Neural progenitor cell (in vitro differentiated cells): ENCODE data around the gene CDH10. TPM values are rescaled to one million over a fixed set of nuclear protein-coding genes. Genes with fewer than 3 reads are reported as not detected.

Source experiments
- DNase-seq: peaks from one replicate; pipeline ENCODE4 v3.0.0-alpha.2; 2016; ENCODE audit warnings: low spot score
- H2AFZ ChIP-seq: fragments of 200-600 bp; sonication (generic); replicated peaks from 2 replicates; pipeline ENCODE4 v1.6.1; 2016; ENCODE audit warnings: antibody characterized with exemption
- H3F3A ChIP-seq: fragments of 200-600 bp; sonication (generic); 2 replicates; pipeline ENCODE4 v1.6.1; 2016; ENCODE audit warnings: antibody characterized with exemption, low read depth
- H3K27ac ChIP-seq: fragments of 200-600 bp; sonication (generic); 2 replicates; pipeline ENCODE4 v1.5.1; 2016; ENCODE audit warnings: mild to moderate bottlenecking
- H3K27me3 ChIP-seq: fragments of 200-600 bp; sonication (generic); 2 replicates; pipeline ENCODE4 v1.6.1; 2016; ENCODE audit warnings: mild to moderate bottlenecking, moderate library complexity
- H3K36me3 ChIP-seq: fragments of 200-600 bp; sonication (generic); 2 replicates; pipeline ENCODE4 v1.5.1; 2016
- H3K4me1 ChIP-seq: fragments of 200-600 bp; sonication (generic); 2 replicates; pipeline ENCODE4 v1.6.1; 2016; ENCODE audit warnings: mixed run types
- H3K4me2 ChIP-seq: fragments of 200-600 bp; sonication (generic); 2 replicates; pipeline ENCODE4 v1.6.1; 2016
- H3K4me3 ChIP-seq: fragments of 200-600 bp; sonication (generic); 2 replicates; pipeline ENCODE4 v1.5.1; 2016
- H3K79me2 ChIP-seq: fragments of 200-600 bp; sonication (generic); 2 replicates; pipeline ENCODE4 v1.6.1; 2016; ENCODE audit warnings: low read depth
- H3K9ac ChIP-seq: fragments of 200-600 bp; sonication (generic); 2 replicates; pipeline ENCODE4 v1.6.1; 2016
- H3K9me3 ChIP-seq: fragments of 200-600 bp; sonication (generic); 2 replicates; pipeline ENCODE4 v1.5.1; 2016; ENCODE audit warnings: low read depth
- H4K20me1 ChIP-seq: fragments of 200-600 bp; sonication (generic); 2 replicates; pipeline ENCODE4 v1.6.1; 2016; ENCODE audit warnings: low read depth
- H3K27ac Mint-ChIP-seq: 3 replicates; pipeline ENCODE4 v1.8.0; 2021; ENCODE audit warnings: mixed read lengths
- H3K27me3 Mint-ChIP-seq: 2 replicates; pipeline ENCODE4 v1.8.0; 2022; ENCODE audit warnings: low read depth, mild to moderate bottlenecking, inconsistent platforms, moderate library complexity, mixed read lengths; ENCODE audit not compliant: insufficient read depth
- H3K36me3 Mint-ChIP-seq: 3 replicates; pipeline ENCODE4 v1.8.0; 2021; ENCODE audit warnings: mixed read lengths
- H3K4me1 Mint-ChIP-seq: 3 replicates; pipeline ENCODE4 v1.8.0; 2021; ENCODE audit warnings: mixed read lengths
- H3K4me3 Mint-ChIP-seq: 3 replicates; pipeline ENCODE4 v1.8.0; 2021; ENCODE audit warnings: mild to moderate bottlenecking, moderate library complexity, mixed read lengths
- H3K9me3 Mint-ChIP-seq: 3 replicates; pipeline ENCODE4 v1.8.0; 2020; ENCODE audit warnings: mixed read lengths
- EZH2 ChIP-seq: fragments of 200-600 bp; sonication (generic); IDR thresholded peaks from 2 replicates; pipeline ENCODE4 v1.6.1; 2017; ENCODE audit warnings: antibody characterized with exemption, mild to moderate bottlenecking, moderate library complexity
- EZH2phosphoT487 ChIP-seq: fragments of 200-600 bp; sonication (generic); IDR thresholded peaks from 2 replicates; pipeline ENCODE4 v1.6.1; 2017; ENCODE audit warnings: antibody characterized with exemption
- total RNA-seq: library from RNA; depleted of rRNA; stranded (reverse); fragments of >200 nt; gene quantifications from 2 replicates; pipeline ENCODE4 v1.2.3, GENCODE V29; 2015; ENCODE audit warnings: low replicate concordance
- TF ChIP-seq, protein P1 (sequence below): fragments of 200-600 bp; sonication (generic); IDR thresholded peaks from 2 replicates; pipeline ENCODE4 v1.5.1; 2017; ENCODE audit warnings: antibody characterized with exemption, mild to moderate bottlenecking

The CDH10 gene
- total RNA-seq, 1 donor from 2014 or later, result 0.19 TPM

DNA sequence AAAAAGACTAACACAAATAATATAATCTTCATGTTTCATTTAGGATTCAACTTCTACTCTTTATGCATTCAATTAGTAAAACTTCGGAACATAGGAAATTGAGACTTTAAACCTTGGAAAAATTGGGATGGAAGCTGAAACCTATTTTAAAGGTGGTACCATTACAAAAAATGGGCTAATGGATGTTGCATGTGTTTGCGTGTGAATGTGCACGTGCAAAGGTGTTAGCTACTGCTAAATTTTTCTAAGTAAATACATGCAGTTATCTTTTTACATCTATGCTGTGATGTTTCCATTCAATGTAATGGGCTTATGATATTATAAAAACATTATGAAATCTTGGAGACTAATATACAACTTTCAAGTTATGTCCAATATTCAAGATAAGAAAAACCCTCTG, 134.8 kb downstream of the CDH10 start:
- no peaks in the 10 kb centered on the region for H3K4me1 ChIP-seq
- H3K4me3 ChIP-seq, result no peak overlapping the region
- Mint-ChIP-seq H3K9me3 (no peaks in the 10 kb centered on the region), H3K27ac (no peak overlapping the region), H3K36me3 (peaks cover 7% of the 10 kb centered on the region), H3K4me3 (no peak overlapping the region), H3K27me3 (no peaks in the 10 kb centered on the region), H3K4me1 (no peaks in the 10 kb centered on the region)
- H4K20me1 ChIP-seq, result no peaks in the 10 kb centered on the region
- H3K4me2 ChIP-seq, result no peak overlapping the region
- H3K9me3 ChIP-seq, result no peaks in the 10 kb centered on the region
- H3K36me3 ChIP-seq, result no peaks in the 10 kb centered on the region
- H3K79me2 ChIP-seq, result no peaks in the 10 kb centered on the region
- TF ChIP-seq EZH2phosphoT487 (no peak), EZH2 (no peak)
- TF ChIP-seq, protein P1, sequence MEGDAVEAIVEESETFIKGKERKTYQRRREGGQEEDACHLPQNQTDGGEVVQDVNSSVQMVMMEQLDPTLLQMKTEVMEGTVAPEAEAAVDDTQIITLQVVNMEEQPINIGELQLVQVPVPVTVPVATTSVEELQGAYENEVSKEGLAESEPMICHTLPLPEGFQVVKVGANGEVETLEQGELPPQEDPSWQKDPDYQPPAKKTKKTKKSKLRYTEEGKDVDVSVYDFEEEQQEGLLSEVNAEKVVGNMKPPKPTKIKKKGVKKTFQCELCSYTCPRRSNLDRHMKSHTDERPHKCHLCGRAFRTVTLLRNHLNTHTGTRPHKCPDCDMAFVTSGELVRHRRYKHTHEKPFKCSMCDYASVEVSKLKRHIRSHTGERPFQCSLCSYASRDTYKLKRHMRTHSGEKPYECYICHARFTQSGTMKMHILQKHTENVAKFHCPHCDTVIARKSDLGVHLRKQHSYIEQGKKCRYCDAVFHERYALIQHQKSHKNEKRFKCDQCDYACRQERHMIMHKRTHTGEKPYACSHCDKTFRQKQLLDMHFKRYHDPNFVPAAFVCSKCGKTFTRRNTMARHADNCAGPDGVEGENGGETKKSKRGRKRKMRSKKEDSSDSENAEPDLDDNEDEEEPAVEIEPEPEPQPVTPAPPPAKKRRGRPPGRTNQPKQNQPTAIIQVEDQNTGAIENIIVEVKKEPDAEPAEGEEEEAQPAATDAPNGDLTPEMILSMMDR, result no peak
- H3K27me3 ChIP-seq, result no peaks in the 10 kb centered on the region
- H3F3A ChIP-seq, result no peaks in the 10 kb centered on the region
- no peak for DNase-seq
- no peak overlapping the region for H2AFZ ChIP-seq
- no peak overlapping the region for H3K27ac ChIP-seq
- H3K9ac ChIP-seq, result no peak overlapping the region

DNA sequence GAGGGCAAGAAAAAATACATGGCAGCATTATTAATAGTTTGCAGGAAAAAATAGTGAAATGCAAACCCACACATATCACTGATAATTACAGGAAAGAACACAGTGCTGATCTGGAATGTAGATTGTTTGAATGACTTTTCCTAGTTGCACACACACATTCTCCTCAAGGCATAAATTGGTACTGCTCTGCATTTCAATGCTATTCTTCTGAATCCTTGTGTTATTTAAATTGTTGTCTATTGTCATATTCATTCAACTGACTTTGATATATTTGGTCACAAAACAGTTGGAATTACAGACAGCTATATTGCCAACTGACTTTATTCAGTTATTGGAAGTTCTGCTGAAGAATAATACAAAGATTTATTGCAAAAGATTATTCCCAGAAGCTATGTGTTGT, 139.5 kb downstream of the CDH10 start:
- no peak overlapping the region for H2AFZ ChIP-seq
- no peak overlapping the region for H3K4me3 Mint-ChIP-seq
- no peak for DNase-seq
- H3K27me3 ChIP-seq, result no peaks in the 10 kb centered on the region
- H3K4me2 ChIP-seq, result no peak overlapping the region
- no peaks in the 10 kb centered on the region for H3K9me3 Mint-ChIP-seq
- peaks cover 13% of the 10 kb centered on the region for H3K36me3 Mint-ChIP-seq
- no peak overlapping the region for H3K4me3 ChIP-seq
- H3K9me3 ChIP-seq, result no peaks in the 10 kb centered on the region
- no peaks in the 10 kb centered on the region for H3K36me3 ChIP-seq
- no peaks in the 10 kb centered on the region for H4K20me1 ChIP-seq
- no peak for TF ChIP-seq EZH2
- TF ChIP-seq, protein P1, result no peak
- no peak for TF ChIP-seq EZH2phosphoT487
- H3K4me1 ChIP-seq, result no peaks in the 10 kb centered on the region
- no peak overlapping the region for H3K27ac Mint-ChIP-seq
- H3K79me2 ChIP-seq, result no peaks in the 10 kb centered on the region
- H3K27me3 Mint-ChIP-seq, result no peaks in the 10 kb centered on the region
- H3K9ac ChIP-seq, result no peak overlapping the region
- no peaks in the 10 kb centered on the region for H3F3A ChIP-seq
- H3K27ac ChIP-seq, result no peak overlapping the region
- H3K4me1 Mint-ChIP-seq, result no peaks in the 10 kb centered on the region

DNA sequence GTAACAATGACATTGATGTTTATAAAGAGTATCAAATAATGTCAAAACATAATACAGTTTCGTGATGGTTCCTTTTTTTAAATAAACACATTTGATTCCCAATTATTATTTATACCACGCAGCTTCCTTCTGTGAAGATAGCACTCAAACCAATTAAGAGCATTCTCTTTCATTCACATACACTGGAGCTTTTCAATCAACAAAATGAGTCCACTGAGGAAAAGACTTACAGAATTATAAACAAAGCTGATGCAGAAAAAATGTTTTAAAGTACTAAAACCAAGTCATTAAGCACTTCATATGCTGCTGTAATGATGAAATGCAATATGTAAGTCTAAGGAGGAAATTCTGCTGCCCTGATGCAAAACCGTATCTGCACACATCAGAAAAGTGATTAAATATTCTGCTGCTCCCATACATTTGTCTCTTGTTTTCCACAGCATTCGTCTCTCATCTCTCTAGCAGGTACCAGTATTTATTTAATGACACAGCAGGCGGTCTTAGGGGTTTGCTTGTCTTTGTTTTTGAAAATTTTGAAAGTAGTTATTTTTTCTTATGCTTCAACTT, 147.1 kb downstream of the CDH10 start:
- no peak overlapping the region for H3K4me3 ChIP-seq
- no peak overlapping the region for H3K9ac ChIP-seq
- H3K79me2 ChIP-seq, result no peaks in the 10 kb centered on the region
- no peaks in the 10 kb centered on the region for H3K4me1 ChIP-seq
- no peak overlapping the region for H3K27ac Mint-ChIP-seq
- no peaks in the 10 kb centered on the region for H3K36me3 ChIP-seq
- no peak overlapping the region for H3K4me2 ChIP-seq
- DNase-seq, result no peak
- H3K9me3 Mint-ChIP-seq, result no peaks in the 10 kb centered on the region
- TF ChIP-seq EZH2phosphoT487 (no peak), EZH2 (no peak)
- TF ChIP-seq, protein P1, result no peak
- no peaks in the 10 kb centered on the region for H4K20me1 ChIP-seq
- no peaks in the 10 kb centered on the region for H3K27me3 Mint-ChIP-seq
- peaks cover 11% of the 10 kb centered on the region for H3K4me1 Mint-ChIP-seq
- H3K27me3 ChIP-seq, result no peaks in the 10 kb centered on the region
- H3K36me3 Mint-ChIP-seq, result peaks cover 8% of the 10 kb centered on the region
- H3K9me3 ChIP-seq, result no peaks in the 10 kb centered on the region
- H2AFZ ChIP-seq, result no peak overlapping the region
- no peaks in the 10 kb centered on the region for H3F3A ChIP-seq
- no peak overlapping the region for H3K27ac ChIP-seq
- no peak overlapping the region for H3K4me3 Mint-ChIP-seq
